ENCODE measurements around the gene MAP7. TPM values are rescaled to one million over a fixed set of nuclear protein-coding genes. Genes with fewer than 3 reads are reported as not detected.
A peak's percentile ranks its signal among the peaks of the same experiment; 100 is the strongest.

MAP7 gene
- total and polyA plus RNA-seq, 9 of the 15 experiments (the other 6 are each of a cell fraction or from before 2014, with no cell fraction given) = 0.76 to 7.7 (median 3.9) TPM

- in situ Hi-C loops (cut with MboI) = loop anchor here (25.0 kb wide), 1 partner anchor 197 kb away; no protein-coding TSS in a partner anchor
- Histone ChIP-seq H3K27me3 (ENCODE audit: control insufficient read depth in 2 of 2, insufficient read depth in 2 of 2, low read length in 2 of 2) (peaks cover 10 to 23% of the 10 kb centered on the region in 2 experiments; a peak in 4 of 5 replicates), H3K4me3 (no peak overlapping the region), H3K9me3 (replicated peaks; ENCODE audit: control insufficient read depth, insufficient read depth, low read depth, low read length) (no peaks in the 10 kb centered on the region), H3K36me3 (ENCODE audit: control insufficient read depth, insufficient read depth, low read length) (no peaks in the 10 kb centered on the region), H3K4me1 (replicated peaks in 1 of 2; ENCODE audit: control insufficient read depth in 2 of 2, insufficient read depth in 2 of 2, low read length in 2 of 2) (no peaks in the 10 kb centered on the region), H3K9ac (ENCODE audit: insufficient read depth in 1 of 2, low read depth in 2 of 2, low read length in 2 of 2) (no peak overlapping the region), H3K27ac (ENCODE audit: extremely low read depth, low read depth, low read length) (no peak overlapping the region), H3K9me1 (ENCODE audit: control insufficient read depth, insufficient read depth, low read length) (no peaks in the 10 kb centered on the region), H3K79me2 (ENCODE audit: control insufficient read depth, insufficient read depth, low read length) (no peaks in the 10 kb centered on the region), H2AFZ (ENCODE audit: low read depth, low read length) (no peak overlapping the region), H3K4me2 (ENCODE audit: insufficient read depth, low read length) (no peak overlapping the region), H4K20me1 (replicated peaks; ENCODE audit: control insufficient read depth, insufficient read depth, low read length) (no peaks in the 10 kb centered on the region)
- TF ChIP-seq CBX8 (IDR thresholded peaks at IDR 0.05; ENCODE audit: borderline replicate concordance, extremely low read depth, low read depth, low read length, poor library complexity, severe bottlenecking) (peak; percentile 94), NCOR1 (IDR thresholded peaks at IDR 0.05) (no peak), RBM14 (IDR thresholded peaks at IDR 0.05; ENCODE audit: borderline replicate concordance, insufficient read depth, low read depth, low read length) (no peak), NR2F6 (CRISPR knock-in tag; IDR thresholded peaks at IDR 0.05) (no peak), CHAMP1 (IDR thresholded peaks at IDR 0.05) (no peak), ZNF174 (CRISPR knock-in tag; IDR thresholded peaks at IDR 0.05) (no peak), ZBTB12 (CRISPR knock-in tag; IDR thresholded peaks at IDR 0.05) (no peak), HBP1 (CRISPR knock-in tag; IDR thresholded peaks at IDR 0.05) (no peak), NR1H2 (CRISPR knock-in tag; IDR thresholded peaks at IDR 0.05) (0 out of 2 replicates have a peak, but pooled peaks have one; percentile 46), RNF2 (IDR thresholded peaks at IDR 0.05) (0 out of 2 replicates have a peak, but pooled peaks have one; percentile 14), SIN3A (IDR thresholded peaks at IDR 0.05; ENCODE audit: borderline replicate concordance in 2 of 2, control insufficient read depth in 1 of 2, low read depth in 2 of 2, low read length in 2 of 2) (no peak), E2F6 (IDR thresholded peaks at IDR 0.05; ENCODE audit: borderline replicate concordance in 1 of 2, extremely low read depth in 1 of 2, insufficient read depth in 1 of 2, insufficient read length in 1 of 2, low read depth in 1 of 2, low read length in 1 of 2, poor library complexity in 1 of 2, severe bottlenecking in 1 of 2) (no peak), SMARCA4 (IDR thresholded peaks at IDR 0.05) (no peak), ZNF41 (CRISPR knock-in tag; conservative IDR thresholded peaks at IDR 0.05) (no peak), ZNF134 (CRISPR knock-in tag; conservative IDR thresholded peaks at IDR 0.05) (peak; percentile 97), HDAC2 (IDR thresholded peaks at IDR 0.05) (no peak)
- ChIA-PET POLR2A (interaction anchor here (0.6 to 1.1 kb wide), 3 partner anchors 11 to 44 kb away, joined by 3 to 6 read pairs (median 4); no protein-coding TSS in a partner anchor), CTCF (ENCODE audit: low intra/inter-chr PET ratio) (no interaction called here)
- no peak for ATAC-seq
- BruUV-seq (replicated peaks) = no TSS peak
- FAIRE-seq = no peak
- DNase-seq (ENCODE audit: extremely low read depth in 1 of 4, low spot score in 3 of 4) = no peak
- WGBS (ENCODE audit: insufficient coverage, low coverage, missing lambda C conversion rate) = 31% methylated on average over 3 of the region's 3 CpGs
- intact Hi-C loops (cut with micrococcal nuclease) = no loop called here
These were observed 16.0 kb downstream of the MAP7 start for GRCh38 chr6:136534268-136534667.
